Right lobe of liver (tissue), 6 donors: ENCODE measurements around the gene CZIB. TPM values are rescaled to one million over a fixed set of nuclear protein-coding genes. Genes with fewer than 3 reads are reported as not detected.
"Not testable (repeated sequence)": the region's sequence is repeated elsewhere in the genome, so short reads cannot be mapped to it uniquely, and the experiment has no call there.

Experiments
- ATAC-seq, 4 donors: fragments of 200-7000 bp; cut with Tn5 transposase; one replicate each; pipeline ENCODE4 v1.9.1; 2020; ENCODE audit warnings: mild to moderate bottlenecking in 4 of 4, moderate library complexity in 4 of 4
- DNase-seq, 3 donors: peaks; one replicate each; pipeline ENCODE4 v3.0.0-alpha.2; 2020
- H3K27ac ChIP-seq, 3 donors: fragments of 200-600 bp; one replicate each; pipeline ENCODE4 v1.8.0; 2022
- H3K27me3 ChIP-seq, 2 donors: fragments of 200-600 bp; one replicate each; pipeline ENCODE4 v1.8.0; 2022
- H3K36me3 ChIP-seq, 4 donors: fragments of 200-600 bp; sonication (generic) in 1 of 4; one replicate each; pipeline versions ENCODE4 v1.5.1 to v1.8.0; 2017 to 2022; ENCODE audit warnings: control low read depth in 1 of 4
- H3K4me1 ChIP-seq, 4 donors: fragments of 200-600 bp; sonication (generic) in 1 of 4; one replicate each; pipeline versions ENCODE4 v1.5.1 to v1.8.0; 2017 to 2022; ENCODE audit warnings: control low read depth in 1 of 4
- H3K4me3 ChIP-seq, 3 donors: fragments of 200-600 bp; one replicate each; pipeline ENCODE4 v1.8.0; 2022
- H3K9me3 ChIP-seq, 4 donors: fragments of 200-600 bp; sonication (generic) in 1 of 4; one replicate each; pipeline versions ENCODE4 v1.5.1 to v1.8.0; 2017 to 2022; ENCODE audit warnings: control low read depth in 1 of 4
- POLR2A ChIP-seq: fragments of 450-650 bp; IDR thresholded peaks from one replicate; pipeline ENCODE4 v1.6.1; 2017; ENCODE audit warnings: antibody characterized with exemption, mild to moderate bottlenecking
- WGBS: methylation state at CpG from one replicate; pipeline ENCODE4 v1.1.6; 2018; ENCODE audit warnings: low coverage, low lambda C conversion rate; ENCODE audit not compliant: insufficient coverage; ENCODE audit errors: missing lambda C conversion rate; 5-methylcytosine and 5-hydroxymethylcytosine counted together
- intact Hi-C, 2 donors: fragments of 100-400 bp; cut with DNase I; formaldehyde crosslinking; loops; one replicate each; pipeline versions ENCODE4 v1.11.2 to v1.14.1; 2022
- total RNA-seq, 6 experiments: library from RNA; depleted of rRNA in 2 of 6; stranded (reverse); fragments of >200 nt in 2 of 6; fragmentation: NEBNext Ultra II Directional in 3 of 6; extraction: Animal tissue kit (Norgen Biotek cat#: 25700) in 3 of 6; gene quantifications; one replicate each; pipeline versions ENCODE4 v1.1.0 to v1.2.4, GENCODE V29; 2016 to 2023
- TF ChIP-seq, protein P1 (sequence below), 4 donors: fragments of 200-600 bp in 3 of 4; fragments of 450-650 bp in 1 of 4; IDR thresholded peaks; one replicate each; pipeline versions ENCODE4 v1.5.1 to v1.8.0; 2016 to 2022; ENCODE audit warnings: antibody characterized with exemption in 4 of 4, mild to moderate bottlenecking in 2 of 4
- donor health status: DM: no; HTN: yes; CAD: no.
- donor health status: DM: no; HTN: no; CAD: no.
- donor health status: DM: no; HTN: no; CAD: no.
- donor health status: DM: no; HTN: yes; CAD: no.
- donor health status: DM: no; HTN: yes; CAD: no.

Gene CZIB
- total RNA-seq, 6 experiments from 2014 or later: 20.6 to 28.8 (median 24.2) TPM

- 74% methylated on average over 3 of the region's 3 CpGs for WGBS
- no peaks in the 10 kb centered on the region for H3K27me3 ChIP-seq
- H3K9me3 ChIP-seq: no peaks in the 10 kb centered on the region
- peaks cover 0 to 57% (median 23%) of the 10 kb centered on the region in 4 donors for H3K4me1 ChIP-seq
- TF ChIP-seq, protein P1, sequence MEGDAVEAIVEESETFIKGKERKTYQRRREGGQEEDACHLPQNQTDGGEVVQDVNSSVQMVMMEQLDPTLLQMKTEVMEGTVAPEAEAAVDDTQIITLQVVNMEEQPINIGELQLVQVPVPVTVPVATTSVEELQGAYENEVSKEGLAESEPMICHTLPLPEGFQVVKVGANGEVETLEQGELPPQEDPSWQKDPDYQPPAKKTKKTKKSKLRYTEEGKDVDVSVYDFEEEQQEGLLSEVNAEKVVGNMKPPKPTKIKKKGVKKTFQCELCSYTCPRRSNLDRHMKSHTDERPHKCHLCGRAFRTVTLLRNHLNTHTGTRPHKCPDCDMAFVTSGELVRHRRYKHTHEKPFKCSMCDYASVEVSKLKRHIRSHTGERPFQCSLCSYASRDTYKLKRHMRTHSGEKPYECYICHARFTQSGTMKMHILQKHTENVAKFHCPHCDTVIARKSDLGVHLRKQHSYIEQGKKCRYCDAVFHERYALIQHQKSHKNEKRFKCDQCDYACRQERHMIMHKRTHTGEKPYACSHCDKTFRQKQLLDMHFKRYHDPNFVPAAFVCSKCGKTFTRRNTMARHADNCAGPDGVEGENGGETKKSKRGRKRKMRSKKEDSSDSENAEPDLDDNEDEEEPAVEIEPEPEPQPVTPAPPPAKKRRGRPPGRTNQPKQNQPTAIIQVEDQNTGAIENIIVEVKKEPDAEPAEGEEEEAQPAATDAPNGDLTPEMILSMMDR (IDR thresholded peaks at IDR 0.05): no peak
- TF ChIP-seq POLR2A: no peak
- no peaks in the 10 kb centered on the region for H3K36me3 ChIP-seq
- DNase-seq: no peak
- H3K27ac ChIP-seq: no peak overlapping the region
- ATAC-seq: no peak
- H3K4me3 ChIP-seq: no peak overlapping the region
- intact Hi-C loops: loop anchor here in 1 of 2 donors (10.0 kb wide), 1 partner anchor 272 kb away; no protein-coding TSS in a partner anchor
Observed at GRCh38 chr1:53186533-53186932, 33.9 kb downstream of the CZIB start.

- H3K27me3 ChIP-seq, DNase-seq, ATAC-seq, H3K27ac ChIP-seq, H3K9me3 ChIP-seq, H3K36me3 ChIP-seq, H3K4me3 ChIP-seq: not testable (repeated sequence)
- TF ChIP-seq, protein P1 (IDR thresholded peaks at IDR 0.05): peak in 1 of 4 donors; percentile 13
- peaks cover 0 to 54% (median 23%) of the 10 kb centered on the region in 4 donors for H3K4me1 ChIP-seq
- 30% methylated on average over 2 of the region's 2 CpGs for WGBS
- intact Hi-C loops: loop anchor here in 1 of 2 donors (10.0 kb wide), 1 partner anchor 271 kb away; no protein-coding TSS in a partner anchor
Observed at GRCh38 chr1:53185955-53186297, 34.5 kb downstream of the CZIB start.

GRCh38 chr1:53183095-53183990 lies 37.1 kb downstream of the CZIB start:
- no peak for TF ChIP-seq POLR2A
- TF ChIP-seq, protein P1 (IDR thresholded peaks at IDR 0.05): no peak
- Histone ChIP-seq H3K9me3 (no peaks in the 10 kb centered on the region), H3K36me3 (no peaks in the 10 kb centered on the region), H3K27me3 (no peaks in the 10 kb centered on the region), H3K27ac (peak overlapping the region; percentile 30 to 73 (median 67)), H3K4me3 (no peak overlapping the region), H3K4me1 (peaks cover 0 to 44% (median 20%) of the 10 kb centered on the region in 4 donors)
- intact Hi-C loops: loop anchor here in 1 of 2 donors (10.0 kb wide), 1 partner anchor 269 kb away; no protein-coding TSS in a partner anchor
- DNase-seq (peak; percentile 69 to 94 (median 90)), ATAC-seq (peak; percentile 83 to 94 (median 92))
- 23% methylated on average over 6 of the region's 6 CpGs for WGBS

GRCh38 chr1:53182716-53183094 lies 37.7 kb downstream of the CZIB start:
- H3K9me3 ChIP-seq: no peaks in the 10 kb centered on the region
- WGBS: 24% methylated on average over 3 of the region's 3 CpGs
- TF ChIP-seq POLR2A: no peak
- TF ChIP-seq, protein P1 (IDR thresholded peaks at IDR 0.05): no peak
- H3K4me1 ChIP-seq: peaks cover 0 to 44% (median 19%) of the 10 kb centered on the region in 4 donors
- DNase-seq (no peak), ATAC-seq (peak in 2 of 4 donors; percentile 2 to 5)
- H3K4me3 ChIP-seq: no peak overlapping the region
- peak overlapping the region; percentile 30 to 73 (median 67) for H3K27ac ChIP-seq
- no peaks in the 10 kb centered on the region for H3K36me3 ChIP-seq
- H3K27me3 ChIP-seq: no peaks in the 10 kb centered on the region
- intact Hi-C loops: loop anchor here in 1 of 2 donors (10.0 kb wide), 1 partner anchor 268 kb away; no protein-coding TSS in a partner anchor
